Keratinocyte (primary cell): Measurements from ENCODE around the gene HNRNPM. TPM values are rescaled to one million over a fixed set of nuclear protein-coding genes. Genes with fewer than 3 reads are reported as not detected.

Source experiments
- DNase-seq: peaks from one replicate; pipeline ENCODE4 v3.0.0-alpha.2; 2011; ENCODE audit warnings: low read depth, missing footprints, low spot score
- FAIRE-seq: peaks from 2 replicates; lab custom pipeline; 2011; peaks lifted over from hg19 to GRCh38; lab: Jason Lieb, UNC
- H2AFZ ChIP-seq: 2 replicates; pipeline ENCODE4 v1.6.0; 2012; ENCODE audit warnings: low read length, control low read depth, inconsistent platforms; ENCODE audit not compliant: control insufficient read depth
- H3K27ac ChIP-seq: 2 replicates; pipeline ENCODE4 v1.5.1; 2011; ENCODE audit warnings: low read length; ENCODE audit not compliant: control insufficient read depth, insufficient read depth
- H3K27me3 ChIP-seq: 3 replicates; pipeline ENCODE4 v1.6.0; 2011; ENCODE audit warnings: low read length; ENCODE audit not compliant: control insufficient read depth, insufficient read depth; ENCODE audit errors: extremely low read depth
- H3K36me3 ChIP-seq, 2 experiments: 2 replicates in 1 of 2; 3 replicates in 1 of 2; pipeline ENCODE4 v1.5.1; 2011; ENCODE audit warnings: low read length in 2 of 2, mild to moderate bottlenecking in 1 of 2; ENCODE audit not compliant: control insufficient read depth in 2 of 2, insufficient read depth in 2 of 2; ENCODE audit errors: extremely low read depth in 1 of 2
- H3K4me1 ChIP-seq: 3 replicates; pipeline ENCODE4 v1.5.1; 2011; ENCODE audit warnings: low read length; ENCODE audit not compliant: control insufficient read depth, insufficient read depth; ENCODE audit errors: extremely low read depth
- H3K4me2 ChIP-seq: 3 replicates; pipeline ENCODE4 v1.6.0; 2011; ENCODE audit warnings: low read depth, low read length; ENCODE audit not compliant: control insufficient read depth, insufficient read depth; ENCODE audit errors: extremely low read depth
- H3K4me3 ChIP-seq, 3 experiments: fragments of 200-600 bp in 1 of 3; sonication (generic) in 1 of 3; 2 replicates in 2 of 3; 3 replicates in 1 of 3; pipeline ENCODE4 v1.5.1; 2011 to 2016; ENCODE audit warnings: low read length in 3 of 3, mild to moderate bottlenecking in 3 of 3, control low read depth in 2 of 3, inconsistent platforms in 1 of 3, low read depth in 1 of 3, mixed read lengths in 1 of 3, mixed run types in 1 of 3, moderate library complexity in 1 of 3; ENCODE audit not compliant: control insufficient read depth in 2 of 3, insufficient read depth in 2 of 3; ENCODE audit errors: extremely low read depth in 1 of 3
- H3K79me2 ChIP-seq: 2 replicates; pipeline ENCODE4 v1.6.0; 2012; ENCODE audit warnings: low read length; ENCODE audit not compliant: control insufficient read depth, insufficient read depth
- H3K9ac ChIP-seq: 3 replicates; pipeline ENCODE4 v1.6.0; 2011; ENCODE audit warnings: low read length; ENCODE audit not compliant: control insufficient read depth, insufficient read depth; ENCODE audit errors: extremely low read depth
- H3K9me1 ChIP-seq: 3 replicates; pipeline ENCODE4 v1.6.0; 2011; ENCODE audit warnings: low read length; ENCODE audit not compliant: control insufficient read depth, insufficient read depth; ENCODE audit errors: extremely low read depth
- H3K9me3 ChIP-seq: 2 replicates; pipeline ENCODE4 v1.5.1; 2012; ENCODE audit warnings: low read depth, low read length; ENCODE audit not compliant: control insufficient read depth
- H4K20me1 ChIP-seq: 3 replicates; pipeline ENCODE4 v1.6.0; 2011; ENCODE audit warnings: low read length; ENCODE audit not compliant: control insufficient read depth, insufficient read depth; ENCODE audit errors: extremely low read depth
- EZH2 ChIP-seq: IDR thresholded peaks from one replicate; pipeline ENCODE4 v1.6.1; 2012; ENCODE audit warnings: inconsistent platforms, mild to moderate bottlenecking, low read length, moderate library complexity
- dilution Hi-C: fragments of 300-500 bp; cut with MboI; formaldehyde crosslinking; loops from one replicate; pipeline ENCODE4 v1.7.0; 2020; ENCODE audit warnings: low sequenced_read_pairs; ENCODE audit not compliant: extremely low pct_ligation_motif_present
- polyA plus RNA-seq, 5 experiments: library from polyadenylated mRNA; depleted of rRNA in 3 of 5; stranded (reverse) in 3 of 5; stranded (forward) in 1 of 5; unstranded in 1 of 5; fragments of >200 nt; gene quantifications; 1 replicate in 1 of 5; 2 replicates in 3 of 5; 3 replicates in 1 of 5; pipeline versions ENCODE4 v1.2.1 to v1.2.3, GENCODE V29; 2011 to 2012; ENCODE audit warnings: missing spikeins in 2 of 5, low read depth in 1 of 5, low replicate concordance in 1 of 5
- TF ChIP-seq, protein P1 (sequence below), 3 experiments: IDR thresholded peaks in 1 of 3; conservative IDR thresholded peaks in 1 of 3; optimal IDR thresholded peaks in 1 of 3; 2 replicates in 2 of 3; 3 replicates in 1 of 3; pipeline versions ENCODE3 to v1.5.1; 2011; ENCODE audit warnings: low read length in 3 of 3, mild to moderate bottlenecking in 3 of 3, moderate library complexity in 2 of 3, control low read depth in 1 of 3, inconsistent platforms in 1 of 3; ENCODE audit not compliant: insufficient read depth in 2 of 3; ENCODE audit errors: extremely low read depth in 1 of 3

The HNRNPM gene
- polyA plus RNA-seq, 1 donor (not counting 4 experiments of a cell fraction or from before 2014, with no cell fraction given), result 126 TPM

DNA sequence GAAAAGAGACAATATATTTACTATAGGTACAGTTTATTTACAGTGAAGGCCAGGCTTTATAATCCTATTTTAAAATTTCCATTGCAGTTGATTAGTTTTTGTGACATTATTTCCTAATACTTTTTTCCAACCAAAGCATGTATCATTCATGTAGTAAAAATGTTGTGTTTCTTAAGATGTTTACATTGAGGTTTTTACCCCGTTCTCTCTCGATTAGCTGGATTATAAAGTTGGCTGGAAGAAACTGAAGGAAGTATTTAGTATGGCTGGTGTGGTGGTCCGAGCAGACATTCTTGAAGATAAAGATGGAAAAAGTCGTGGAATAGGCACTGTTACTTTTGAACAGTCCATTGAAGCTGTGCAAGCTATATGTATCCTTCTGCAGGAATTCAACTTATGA is 21.2 kb downstream of the HNRNPM start:
- no peak overlapping the region for H3K4me3 ChIP-seq
- TF ChIP-seq, protein P1, sequence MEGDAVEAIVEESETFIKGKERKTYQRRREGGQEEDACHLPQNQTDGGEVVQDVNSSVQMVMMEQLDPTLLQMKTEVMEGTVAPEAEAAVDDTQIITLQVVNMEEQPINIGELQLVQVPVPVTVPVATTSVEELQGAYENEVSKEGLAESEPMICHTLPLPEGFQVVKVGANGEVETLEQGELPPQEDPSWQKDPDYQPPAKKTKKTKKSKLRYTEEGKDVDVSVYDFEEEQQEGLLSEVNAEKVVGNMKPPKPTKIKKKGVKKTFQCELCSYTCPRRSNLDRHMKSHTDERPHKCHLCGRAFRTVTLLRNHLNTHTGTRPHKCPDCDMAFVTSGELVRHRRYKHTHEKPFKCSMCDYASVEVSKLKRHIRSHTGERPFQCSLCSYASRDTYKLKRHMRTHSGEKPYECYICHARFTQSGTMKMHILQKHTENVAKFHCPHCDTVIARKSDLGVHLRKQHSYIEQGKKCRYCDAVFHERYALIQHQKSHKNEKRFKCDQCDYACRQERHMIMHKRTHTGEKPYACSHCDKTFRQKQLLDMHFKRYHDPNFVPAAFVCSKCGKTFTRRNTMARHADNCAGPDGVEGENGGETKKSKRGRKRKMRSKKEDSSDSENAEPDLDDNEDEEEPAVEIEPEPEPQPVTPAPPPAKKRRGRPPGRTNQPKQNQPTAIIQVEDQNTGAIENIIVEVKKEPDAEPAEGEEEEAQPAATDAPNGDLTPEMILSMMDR (optimal IDR thresholded peaks at IDR 0.05 in 1 of 3, IDR thresholded peaks at IDR 0.05 in 1 of 3, conservative IDR thresholded peaks at IDR 0.05 in 1 of 3; ENCODE audit: extremely low read depth in 1 of 3, insufficient read depth in 2 of 3, low read length in 3 of 3), result no peak
- TF ChIP-seq EZH2, result no peak
- no peaks in the 10 kb centered on the region for H3K9me1 ChIP-seq
- peaks cover 39 to 61% of the 10 kb centered on the region in 2 experiments for H3K36me3 ChIP-seq
- FAIRE-seq, result no peak
- H3K4me2 ChIP-seq, result no peak overlapping the region
- H3K9ac ChIP-seq, result no peak overlapping the region
- no peak overlapping the region for H2AFZ ChIP-seq
- no peaks in the 10 kb centered on the region for H3K27me3 ChIP-seq
- H3K4me1 ChIP-seq, result no peaks in the 10 kb centered on the region
- DNase-seq, result no peak
- H4K20me1 ChIP-seq, result peaks cover 14% of the 10 kb centered on the region
- H3K79me2 ChIP-seq, result peaks cover 56% of the 10 kb centered on the region
- H3K9me3 ChIP-seq, result no peaks in the 10 kb centered on the region
- dilution Hi-C loops, result no loop called here
- H3K27ac ChIP-seq, result no peak overlapping the region

DNA sequence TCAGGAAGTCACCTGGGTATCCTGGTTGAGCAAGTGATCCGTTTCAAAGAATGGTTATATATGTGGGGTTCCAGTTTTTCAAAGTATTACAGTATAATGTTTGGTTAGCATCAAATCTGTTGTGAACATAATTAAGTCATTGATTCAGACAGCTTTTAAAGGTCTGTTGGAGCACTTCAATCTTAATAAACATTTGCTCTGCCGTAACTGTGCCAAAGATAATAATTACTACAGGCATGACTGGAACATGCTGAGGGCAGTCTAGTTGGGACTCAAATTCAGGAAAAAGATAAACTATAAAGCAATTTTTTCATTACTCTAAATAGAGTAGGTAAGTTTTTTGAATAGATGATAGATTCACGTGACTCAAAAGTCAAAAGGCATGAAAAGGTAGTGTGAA is 23.3 kb downstream of the HNRNPM start:
- H3K27ac ChIP-seq, result no peak overlapping the region
- no peak overlapping the region for H3K9ac ChIP-seq

More for the DNA sequence above, 23.3 kb downstream of the HNRNPM start:
- Histone ChIP-seq H3K9me3 (no peaks in the 10 kb centered on the region), H3K27me3 (no peaks in the 10 kb centered on the region), H4K20me1 (peaks cover 4% of the 10 kb centered on the region), H2AFZ (no peak overlapping the region), H3K4me1 (no peaks in the 10 kb centered on the region), H3K79me2 (peaks cover 37% of the 10 kb centered on the region), H3K4me2 (no peak overlapping the region), H3K4me3 (no peak overlapping the region), H3K9me1 (no peaks in the 10 kb centered on the region), H3K36me3 (peaks cover 45 to 57% of the 10 kb centered on the region in 2 experiments)
- FAIRE-seq (no peak), DNase-seq (no peak)
- dilution Hi-C loops, result no loop called here
- no peak for TF ChIP-seq EZH2
- TF ChIP-seq, protein P1 (optimal IDR thresholded peaks at IDR 0.05 in 1 of 3, IDR thresholded peaks at IDR 0.05 in 1 of 3, conservative IDR thresholded peaks at IDR 0.05 in 1 of 3; ENCODE audit: extremely low read depth in 1 of 3, insufficient read depth in 2 of 3, low read length in 3 of 3), result no peak
